Femur (tissue), 1 donor: Measurements from ENCODE around the gene FHOD3.
"Not testable (repeated sequence)": the region's sequence is repeated elsewhere in the genome, so short reads cannot be mapped to it uniquely, and the experiment has no call there.

Experiments used
- DNase-seq: peaks from one replicate; pipeline ENCODE4 v3.0.0-alpha.2; 2017

Gene FHOD3

GRCh38 chr18:36813824-36814223 is 516.3 kb downstream of the FHOD3 start:
- DNase-seq: no peak

- no peak for DNase-seq
Observed at GRCh38 chr18:36814994-36815393, 517.5 kb downstream of the FHOD3 start.

GRCh38 chr18:36816096-36816495 is 518.6 kb downstream of the FHOD3 start:
- DNase-seq: not testable (repeated sequence)

- no peak for DNase-seq
Observed at GRCh38 chr18:36817039-36817438, 519.5 kb downstream of the FHOD3 start.

GRCh38 chr18:36818652-36819051 is 521.1 kb downstream of the FHOD3 start:
- no peak for DNase-seq

- DNase-seq: no peak
Observed at GRCh38 chr18:36819621-36820020, 522.1 kb downstream of the FHOD3 start.

- no peak for DNase-seq
Observed at GRCh38 chr18:36821681-36822080, 524.2 kb downstream of the FHOD3 start.

GRCh38 chr18:36825526-36825925 is 528.0 kb downstream of the FHOD3 start:
- DNase-seq: no peak

GRCh38 chr18:36826556-36826955 is 529.0 kb downstream of the FHOD3 start:
- DNase-seq: no peak

- no peak for DNase-seq
Observed at GRCh38 chr18:36828157-36828629, 530.7 kb downstream of the FHOD3 start.

GRCh38 chr18:36828630-36829361 is 531.3 kb downstream of the FHOD3 start, which contains the start of the genes KIAA1328 and TPGS2:
Gene KIAA1328, plus strand, starts transcription at chr18:36829127. Its CDS starts 12 bp downstream, at chr18:36829139.
Gene TPGS2, minus strand, starts transcription at chr18:36829002. Its CDS starts 235 bp downstream, at chr18:36828767.
- peak; percentile 93 for DNase-seq
